H1 (cell line): ENCODE results near the gene RPL38. TPM values are rescaled to one million over a fixed set of nuclear protein-coding genes. Genes with fewer than 3 reads are reported as not detected.

Experiments
- CTCF ChIA-PET: fragments of 300-600 bp; sonication (Branson Sonifier 250); formaldehyde crosslinking; loops from one replicate; lab custom pipeline; 2021; ENCODE audit not compliant: partially characterized antibody; lab: Charles Lee
- POLR2A ChIA-PET: fragments of 300-600 bp; sonication (Branson Sonifier 250); formaldehyde crosslinking; loops from one replicate; lab custom pipeline; 2021; ENCODE audit warnings: inconsistent platforms; ENCODE audit not compliant: partially characterized antibody; lab: Charles Lee
- DNase-seq, 2 experiments: peaks; one replicate each; pipeline versions ENCODE4 v3.0.0 to v3.0.0-alpha.2; 2010 to 2022; ENCODE audit warnings: low spot score in 2 of 2, low read depth in 1 of 2, mixed read lengths in 1 of 2
- FAIRE-seq: peaks from 2 replicates; lab custom pipeline; 2011; peaks lifted over from hg19 to GRCh38; lab: Jason Lieb, UNC
- H2AFZ ChIP-seq: 2 replicates; pipeline ENCODE4 v1.8.1; 2012; ENCODE audit warnings: low read length, inconsistent platforms
- H2AK5ac ChIP-seq: 2 replicates; pipeline ENCODE4 v1.6.1; 2013; ENCODE audit warnings: low read depth, low read length
- H2BK120ac ChIP-seq: replicated peaks from 2 replicates; pipeline ENCODE3; 2013; ENCODE audit warnings: low read depth, low read length, inconsistent platforms
- H2BK12ac ChIP-seq: 2 replicates; pipeline ENCODE4 v1.6.1; 2013; ENCODE audit warnings: low read depth, low read length
- H2BK15ac ChIP-seq: 2 replicates; pipeline ENCODE4 v1.6.1; 2013; ENCODE audit warnings: low read length
- H2BK20ac ChIP-seq: 2 replicates; pipeline ENCODE4 v1.6.1; 2013; ENCODE audit warnings: low read length
- H2BK5ac ChIP-seq: 2 replicates; pipeline ENCODE4 v1.6.1; 2013; ENCODE audit warnings: low read depth, low read length
- H3K14ac ChIP-seq: 2 replicates; pipeline ENCODE4 v1.6.1; 2013; ENCODE audit warnings: inconsistent platforms; ENCODE audit not compliant: insufficient read length
- H3K18ac ChIP-seq: 2 replicates; pipeline ENCODE4 v1.6.1; 2013; ENCODE audit warnings: low read length; ENCODE audit errors: extremely low read depth
- H3K23ac ChIP-seq: 2 replicates; pipeline ENCODE4 v1.6.1; 2013; ENCODE audit warnings: inconsistent platforms; ENCODE audit not compliant: insufficient read length
- H3K23me2 ChIP-seq: 2 replicates; pipeline ENCODE4 v1.6.1; 2013; ENCODE audit warnings: low read depth, low read length
- H3K27ac ChIP-seq: 2 replicates; pipeline ENCODE4 v1.6.1; 2011; ENCODE audit warnings: low read depth, low read length, inconsistent platforms
- H3K27me3 ChIP-seq, 4 experiments: replicated peaks in 1 of 4; 1 replicate in 1 of 4; 2 replicates in 3 of 4; pipeline versions ENCODE4 v1.6.1 to v1.8.1; 2011 to 2013; ENCODE audit warnings: low read length in 3 of 4, mild to moderate bottlenecking in 3 of 4, inconsistent platforms in 2 of 4, mixed read lengths in 2 of 4, moderate library complexity in 1 of 4; ENCODE audit not compliant: control insufficient read depth in 3 of 4, insufficient read depth in 3 of 4; ENCODE audit errors: extremely low read depth in 1 of 4
- H3K36me3 ChIP-seq, 4 experiments: 2 replicates each; pipeline versions ENCODE4 v1.6.1 to v1.8.1; 2011 to 2013; ENCODE audit warnings: mild to moderate bottlenecking in 4 of 4, low read length in 3 of 4, moderate library complexity in 2 of 4, control low read depth in 1 of 4, inconsistent platforms in 1 of 4; ENCODE audit not compliant: insufficient read depth in 4 of 4, control insufficient read depth in 2 of 4
- H3K4ac ChIP-seq: replicated peaks from 2 replicates; pipeline ENCODE3; 2013; ENCODE audit warnings: low read length, low read depth, mixed read lengths, inconsistent platforms; ENCODE audit not compliant: insufficient read length
- H3K4me1 ChIP-seq, 4 experiments: replicated peaks in 1 of 4; 1 replicate in 1 of 4; 2 replicates in 3 of 4; pipeline versions ENCODE4 v1.6.1 to v1.8.1; 2011 to 2013; ENCODE audit warnings: low read length in 3 of 4, inconsistent platforms in 2 of 4, mixed read lengths in 1 of 4; ENCODE audit not compliant: insufficient read depth in 4 of 4, control insufficient read depth in 3 of 4
- H3K4me2 ChIP-seq, 2 experiments: 2 replicates each; pipeline versions ENCODE4 v1.6.1 to v1.8.1; 2011 to 2013; ENCODE audit warnings: low read depth in 2 of 2, low read length in 2 of 2, control low read depth in 1 of 2, inconsistent platforms in 1 of 2, mild to moderate bottlenecking in 1 of 2; ENCODE audit not compliant: insufficient read depth in 1 of 2
- H3K4me3 ChIP-seq, 4 experiments: fragments of 200-600, 300-600 bp in 1 of 4; sonication (generic), shearing (Covaris generic), sonication (Bioruptor Twin) in 1 of 4; 2 replicates each; pipeline versions ENCODE4 v1.5.1 to v1.8.1; 2011 to 2016; ENCODE audit warnings: low read length in 4 of 4, low read depth in 3 of 4, control low read depth in 2 of 4, inconsistent platforms in 2 of 4, mild to moderate bottlenecking in 2 of 4, mixed read lengths in 1 of 4, moderate library complexity in 1 of 4; ENCODE audit not compliant: insufficient read depth in 2 of 4; ENCODE audit errors: extremely low read depth in 1 of 4
- H3K56ac ChIP-seq: replicated peaks from 2 replicates; pipeline ENCODE3; 2013; ENCODE audit warnings: low read depth, mild to moderate bottlenecking, mixed read lengths, low read length, inconsistent platforms; ENCODE audit not compliant: insufficient read length
- H3K79me1 ChIP-seq: 2 replicates; pipeline ENCODE4 v1.6.1; 2013; ENCODE audit warnings: low read depth, low read length, control low read depth
- H3K79me2 ChIP-seq, 2 experiments: 2 replicates each; pipeline versions ENCODE4 v1.6.1 to v1.8.1; 2012 to 2013; ENCODE audit warnings: low read length in 2 of 2, mild to moderate bottlenecking in 2 of 2, inconsistent platforms in 1 of 2; ENCODE audit not compliant: insufficient read depth in 2 of 2, control insufficient read depth in 1 of 2
- H3K9ac ChIP-seq, 4 experiments: replicated peaks in 1 of 4; 1 replicate in 1 of 4; 2 replicates in 3 of 4; pipeline versions ENCODE4 v1.6.1 to v1.8.1; 2011 to 2013; ENCODE audit warnings: low read depth in 3 of 4, low read length in 3 of 4, control low read depth in 2 of 4, mild to moderate bottlenecking in 2 of 4, moderate library complexity in 2 of 4, inconsistent platforms in 1 of 4; ENCODE audit errors: extremely low read depth in 1 of 4
- H3K9me3 ChIP-seq, 2 experiments: 2 replicates each; pipeline versions ENCODE4 v1.6.1 to v1.8.1; 2012 to 2013; ENCODE audit warnings: mild to moderate bottlenecking in 2 of 2, moderate library complexity in 2 of 2, control low read depth in 1 of 2, inconsistent platforms in 1 of 2, low read depth in 1 of 2, low read length in 1 of 2, mixed read lengths in 1 of 2; ENCODE audit not compliant: insufficient read depth in 2 of 2
- H4K20me1 ChIP-seq, 2 experiments: replicated peaks in 1 of 2; 2 replicates each; pipeline versions ENCODE3 to v1.8.1; 2011 to 2013; ENCODE audit warnings: inconsistent platforms in 2 of 2, low read length in 2 of 2, mild to moderate bottlenecking in 1 of 2; ENCODE audit not compliant: insufficient read depth in 2 of 2, control insufficient read depth in 1 of 2
- H4K5ac ChIP-seq: 2 replicates; pipeline ENCODE4 v1.6.1; 2013; ENCODE audit warnings: low read length, low read depth, mixed read lengths, inconsistent platforms; ENCODE audit not compliant: insufficient read length
- H4K8ac ChIP-seq: 2 replicates; pipeline ENCODE4 v1.8.0; 2013; ENCODE audit warnings: mild to moderate bottlenecking, moderate library complexity, low read length, inconsistent platforms; ENCODE audit not compliant: insufficient read depth; ENCODE audit errors: extremely low read depth
- H4K91ac ChIP-seq: replicated peaks from 2 replicates; pipeline ENCODE3; 2013; ENCODE audit warnings: low read length, mixed read lengths, inconsistent platforms; ENCODE audit not compliant: insufficient read length
- MAFK ChIP-seq: IDR thresholded peaks from 2 replicates; pipeline ENCODE4 v1.6.1; 2012; ENCODE audit warnings: low read depth, mild to moderate bottlenecking, improper control_type of control experiment, low read length
- POLR2AphosphoS5 ChIP-seq: IDR thresholded peaks from 2 replicates; pipeline ENCODE4 v1.6.1; 2011; ENCODE audit warnings: low read depth, low read length
- SIN3A ChIP-seq, 2 experiments: IDR thresholded peaks in 1 of 2; conservative IDR thresholded peaks in 1 of 2; 2 replicates each; pipeline ENCODE4 v1.6.1; 2011 to 2012; ENCODE audit warnings: low read length in 2 of 2, improper control_type of control experiment in 1 of 2, low read depth in 1 of 2, mild to moderate bottlenecking in 1 of 2
- SP1 ChIP-seq: IDR thresholded peaks from 2 replicates; pipeline ENCODE4 v1.6.1; 2011; ENCODE audit warnings: low read depth, low read length
- TCF12 ChIP-seq: IDR thresholded peaks from 2 replicates; pipeline ENCODE4 v1.6.1; 2011; ENCODE audit warnings: low read depth, mild to moderate bottlenecking, low read length
- WGBS, 2 experiments: shearing (Covaris generic) in 1 of 2; methylation state at CpG; one replicate each; pipeline versions ENCODE4 v1.1.6 to v1.1.7; 2013 to 2015; ENCODE audit warnings: low lambda C conversion rate in 2 of 2, mixed read lengths in 2 of 2, inconsistent platforms in 1 of 2, low coverage in 1 of 2, missing lambda C conversion rate in 1 of 2; ENCODE audit not compliant: insufficient replicate concordance in 2 of 2, insufficient coverage in 1 of 2, insufficient read length in 1 of 2; ENCODE audit errors: extremely low coverage in 1 of 2, missing lambda C conversion rate in 1 of 2; 5-methylcytosine and 5-hydroxymethylcytosine counted together
- polyA plus RNA-seq, 7 experiments: library from polyadenylated mRNA; depleted of rRNA in 3 of 7; stranded (reverse) in 5 of 7; unstranded in 2 of 7; fragments of >200 nt in 5 of 7; fragments of 200-250 nt in 2 of 7; gene quantifications; 1 replicate in 5 of 7; 2 replicates in 1 of 7; 4 replicates in 1 of 7; pipeline versions ENCODE4 v1.2.1 to v1.2.3, GENCODE V29; 2011 to 2013; ENCODE audit warnings: missing spikeins in 2 of 7, mixed read lengths in 2 of 7
- total RNA-seq: library from RNA; stranded (reverse); fragmentation: NEBNext Ultra II Directional; extraction: Animal tissue kit (Norgen Biotek cat#: 25700); gene quantifications from 2 replicates; pipeline ENCODE4 v1.2.1, GENCODE V29; 2021

RPL38 gene
- total and polyA plus RNA-seq, 2 of the 8 experiments (the other 6 are each of a cell fraction or from before 2014, with no cell fraction given) = 412 to 1,195 TPM

DNA sequence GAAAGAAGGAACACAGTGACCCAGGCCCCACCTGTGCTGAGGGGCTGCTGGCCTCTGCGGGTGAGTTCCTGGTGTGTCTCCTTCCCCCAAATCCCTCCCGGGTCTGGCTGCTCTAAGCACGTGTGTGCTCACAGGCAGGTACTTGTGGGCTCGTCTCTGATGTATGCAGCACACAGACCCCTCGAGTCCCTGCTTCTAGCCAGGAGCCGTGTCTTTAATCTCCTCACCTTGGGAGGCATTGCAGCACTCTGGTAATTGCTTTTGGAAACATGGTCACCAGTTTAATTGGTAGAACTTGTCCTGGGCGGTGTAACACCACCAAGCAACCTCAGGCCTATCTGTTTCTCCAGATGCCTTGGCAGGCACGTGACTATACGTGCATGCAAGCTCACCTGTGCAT lies 8.8 kb upstream of the RPL38 start:
- Histone ChIP-seq H2BK120ac (no peak overlapping the region), H3K23ac (no peak overlapping the region), H3K4ac (no peak overlapping the region), H3K9me3 (no peaks in the 10 kb centered on the region), H2AK5ac (no peak overlapping the region), H4K8ac (no peak overlapping the region), H3K23me2 (no peaks in the 10 kb centered on the region), H3K4me2 (no peak overlapping the region), H2AFZ (no peak overlapping the region), H3K27ac (no peak overlapping the region), H3K14ac (no peak overlapping the region), H2BK15ac (no peak overlapping the region), H2BK20ac (no peak overlapping the region), H3K4me1 (peaks cover 0 to under 1% (median under 1%) of the 10 kb centered on the region in 4 experiments; a peak in 4 of 7 replicates), H3K9ac (no peak overlapping the region), H2BK12ac (no peak overlapping the region), H3K79me2 (no peaks in the 10 kb centered on the region), H3K79me1 (no peaks in the 10 kb centered on the region), H3K36me3 (no peaks in the 10 kb centered on the region), H4K91ac (no peak overlapping the region), H3K4me3 (no peak overlapping the region), H4K5ac (no peak overlapping the region), H3K27me3 (no peaks in the 10 kb centered on the region), H2BK5ac (no peak overlapping the region), H3K18ac (no peak overlapping the region), H3K56ac (no peak overlapping the region), H4K20me1 (no peaks in the 10 kb centered on the region)
- WGBS, 2 experiments = 86% methylated on average over 9 of the region's 9 CpGs; no CpG with 5 or more reads in 1 of the 2 experiments
- DNase-seq (no peak), FAIRE-seq (no peak)
- POLR2A ChIA-PET = interaction anchor here (1.3 to 7.4 kb wide), 2 partner anchors 10 to 14 kb away, joined by 7 to 55 read pairs; partner anchors contain the start of gene RPL38
- TF ChIP-seq SP1 (no peak), TCF12 (no peak), SIN3A (conservative IDR thresholded peaks at IDR 0.05 in 1 of 2, IDR thresholded peaks at IDR 0.05 in 1 of 2; ENCODE audit: low read depth in 1 of 2, low read length in 2 of 2) (no peak), POLR2AphosphoS5 (no peak), MAFK (no peak)
- CTCF ChIA-PET = interaction anchor here (1.2 to 1.5 kb wide), 3 partner anchors 10 to 105 kb away, joined by 4 to 5 read pairs (median 5); no protein-coding TSS in a partner anchor
